Eye (tissue), 1 donor: ENCODE data around the gene RNASEH2A.

Experiments used
- DNase-seq: peaks from one replicate; pipeline ENCODE4 v3.0.0-alpha.2; 2015

RNASEH2A gene

GRCh38 chr19:12806242-12807081, at the start of gene RNASEH2A:
Gene RNASEH2A, plus strand, starts transcription at chr19:12806584. Its CDS starts 90 bp downstream, at chr19:12806674.
- DNase-seq, result peak; percentile 96

- DNase-seq, result peak; percentile 91
Observed at GRCh38 chr19:12757544-12758274, 48.7 kb upstream of the RNASEH2A start.

- no peak for DNase-seq
Observed at GRCh38 chr19:12759686-12760085, 46.7 kb upstream of the RNASEH2A start.

- DNase-seq, result no peak
Observed at GRCh38 chr19:12763100-12763499, 43.3 kb upstream of the RNASEH2A start.

GRCh38 chr19:12764698-12765097, 41.7 kb upstream of the RNASEH2A start:
- DNase-seq, result no peak

GRCh38 chr19:12766051-12766521, 40.3 kb upstream of the RNASEH2A start:
- DNase-seq, result peak; percentile 84

GRCh38 chr19:12767150-12767549, 39.2 kb upstream of the RNASEH2A start:
- DNase-seq, result no peak

- no peak for DNase-seq
Observed at GRCh38 chr19:12767666-12768065, 38.7 kb upstream of the RNASEH2A start.

GRCh38 chr19:12769689-12770088, 36.7 kb upstream of the RNASEH2A start:
- DNase-seq, result peak; percentile 82

GRCh38 chr19:12770922-12771321, 35.5 kb upstream of the RNASEH2A start:
- DNase-seq, result no peak

GRCh38 chr19:12772323-12772722, 34.1 kb upstream of the RNASEH2A start:
- no peak for DNase-seq

- DNase-seq, result no peak
Observed at GRCh38 chr19:12773571-12773970, 32.8 kb upstream of the RNASEH2A start.

- DNase-seq, result peak; percentile 15
Observed at GRCh38 chr19:12774588-12775555, 31.5 kb upstream of the RNASEH2A start, which contains the start of gene HOOK2. Gene HOOK2, minus strand, starts transcription at chr19:12775552. Its CDS starts 103 bp downstream, at chr19:12775449.

GRCh38 chr19:12777217-12778016, 29.0 kb upstream of the RNASEH2A start:
- DNase-seq, result peak; percentile 91

GRCh38 chr19:12778017-12778904, 28.1 kb upstream of the RNASEH2A start:
- DNase-seq, result peak; percentile 87

- DNase-seq, result no peak
Observed at GRCh38 chr19:12778905-12779161, 27.6 kb upstream of the RNASEH2A start.

GRCh38 chr19:12779162-12779993, 27.0 kb upstream of the RNASEH2A start:
- DNase-seq, result peak; percentile 73

GRCh38 chr19:12782174-12782423, 24.3 kb upstream of the RNASEH2A start:
- DNase-seq, result no peak

- DNase-seq, result peak; percentile 93
Observed at GRCh38 chr19:12782424-12783290, 23.7 kb upstream of the RNASEH2A start.
